MV-4-11 (cell line): Measurements from ENCODE around the gene CNOT6.
"Not testable (repeated sequence)": the region's sequence is repeated elsewhere in the genome, so short reads cannot be mapped to it uniquely, and the experiment has no call there.

Experiments
- DNase-seq: peaks from one replicate; lab custom pipeline; 2025; lab: John Stamatoyannopoulos, UW

The CNOT6 gene

GRCh38 chr5:180521101-180521500, 26.9 kb downstream of the CNOT6 start:
- no peak for DNase-seq

GRCh38 chr5:180521591-180521990, 27.4 kb downstream of the CNOT6 start:
- no peak for DNase-seq

GRCh38 chr5:180522330-180522729, 28.2 kb downstream of the CNOT6 start:
- peak; percentile 18 for DNase-seq

- no peak for DNase-seq
Measured at GRCh38 chr5:180523629-180524466, 29.7 kb downstream of the CNOT6 start.

- no peak for DNase-seq
Measured at GRCh38 chr5:180525399-180525798, 31.2 kb downstream of the CNOT6 start.

GRCh38 chr5:180526269-180526668, 32.1 kb downstream of the CNOT6 start:
- no peak for DNase-seq

GRCh38 chr5:180527659-180528058, 33.5 kb downstream of the CNOT6 start:
- DNase-seq: no peak

- DNase-seq: not testable (repeated sequence)
Measured at GRCh38 chr5:180531036-180531585, 36.9 kb downstream of the CNOT6 start.

- DNase-seq: no peak
Measured at GRCh38 chr5:180532268-180532667, 38.1 kb downstream of the CNOT6 start.

- DNase-seq: no peak
Measured at GRCh38 chr5:180533845-180534244, 39.7 kb downstream of the CNOT6 start.

- DNase-seq: no peak
Measured at GRCh38 chr5:180535573-180535972, 41.4 kb downstream of the CNOT6 start.

GRCh38 chr5:180540050-180540694, 46.0 kb downstream of the CNOT6 start:
- no peak for DNase-seq

GRCh38 chr5:180541710-180542109, 47.5 kb downstream of the CNOT6 start:
- no peak for DNase-seq

GRCh38 chr5:180545248-180545647, 51.1 kb downstream of the CNOT6 start:
- DNase-seq: no peak

- no peak for DNase-seq
Measured at GRCh38 chr5:180548563-180548962, 54.4 kb downstream of the CNOT6 start.

GRCh38 chr5:180553530-180553929, 59.4 kb downstream of the CNOT6 start:
- peak; percentile 19 for DNase-seq

- DNase-seq: no peak
Measured at GRCh38 chr5:180555168-180555921, 61.2 kb downstream of the CNOT6 start.

GRCh38 chr5:180557217-180557809, 63.1 kb downstream of the CNOT6 start:
- DNase-seq: no peak

- no peak for DNase-seq
Measured at GRCh38 chr5:180558232-180558631, 64.1 kb downstream of the CNOT6 start.

- DNase-seq: no peak
Measured at GRCh38 chr5:180563994-180564393, 69.8 kb downstream of the CNOT6 start.

- no peak for DNase-seq
Measured at GRCh38 chr5:180568914-180569313, 74.7 kb downstream of the CNOT6 start.

- DNase-seq: no peak
Measured at GRCh38 chr5:180575571-180575970, 81.4 kb downstream of the CNOT6 start.
